Measurements from ENCODE around the gene KLF4.

The KLF4 gene

DNA sequence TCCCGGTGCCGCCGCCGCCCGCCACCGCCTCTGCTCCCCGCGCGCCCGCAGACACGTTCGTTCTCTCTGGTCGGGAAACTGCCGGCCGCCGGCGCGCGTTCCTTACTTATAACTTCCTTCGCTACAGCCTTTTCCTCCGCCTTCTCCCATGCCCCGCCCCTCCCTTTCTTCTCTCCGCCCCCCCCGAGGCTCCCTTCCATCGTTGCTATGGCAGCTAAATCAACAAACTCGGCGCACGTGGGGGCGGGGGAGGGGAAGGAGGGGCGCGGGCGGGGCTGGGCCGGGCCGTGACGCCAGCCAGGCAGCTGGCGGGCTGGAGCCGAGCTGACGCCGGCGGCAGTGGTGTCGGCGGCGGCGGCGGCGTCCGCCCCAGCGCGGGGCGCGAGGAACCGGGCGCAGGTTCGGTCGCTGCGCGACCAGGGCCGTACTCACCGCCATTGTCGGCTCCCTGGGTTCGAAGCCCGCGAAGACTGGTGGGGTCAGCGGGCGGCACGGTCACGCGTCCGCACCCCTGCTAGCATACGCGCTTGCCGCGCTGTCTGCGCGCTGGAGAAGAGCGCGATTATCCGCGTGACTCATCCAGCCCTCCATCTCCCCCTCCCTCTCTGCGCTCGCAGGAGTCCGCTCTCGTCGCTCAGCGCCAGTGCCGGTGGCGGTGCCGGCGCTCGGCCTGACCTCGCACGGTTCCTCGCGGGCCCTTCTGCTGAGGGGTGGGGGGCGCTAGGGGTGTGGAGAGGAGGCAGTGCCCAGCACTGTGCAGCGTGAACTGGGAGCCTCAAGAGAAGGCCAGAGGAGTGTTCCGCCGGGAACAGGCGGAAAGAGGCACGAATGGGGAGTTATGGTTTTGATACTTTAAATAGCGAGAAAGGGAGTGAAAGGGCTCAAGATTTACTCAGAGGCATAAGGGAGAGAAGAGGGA, at the start of gene KLF4:
KLF4 (minus strand) TSS at position 83 of the 919 bp plus-strand sequence. CDS start 597 bp downstream, outside the sequence.
- H3K4me3 ChIP-seq (replicated peaks; ENCODE audit: low read depth, low read length) = peak within 1 kb of the TSS; percentile 93
- DNase-seq (ENCODE audit: extremely low read depth, low read depth) = peak; percentile 61
- TF ChIP-seq, protein P1, sequence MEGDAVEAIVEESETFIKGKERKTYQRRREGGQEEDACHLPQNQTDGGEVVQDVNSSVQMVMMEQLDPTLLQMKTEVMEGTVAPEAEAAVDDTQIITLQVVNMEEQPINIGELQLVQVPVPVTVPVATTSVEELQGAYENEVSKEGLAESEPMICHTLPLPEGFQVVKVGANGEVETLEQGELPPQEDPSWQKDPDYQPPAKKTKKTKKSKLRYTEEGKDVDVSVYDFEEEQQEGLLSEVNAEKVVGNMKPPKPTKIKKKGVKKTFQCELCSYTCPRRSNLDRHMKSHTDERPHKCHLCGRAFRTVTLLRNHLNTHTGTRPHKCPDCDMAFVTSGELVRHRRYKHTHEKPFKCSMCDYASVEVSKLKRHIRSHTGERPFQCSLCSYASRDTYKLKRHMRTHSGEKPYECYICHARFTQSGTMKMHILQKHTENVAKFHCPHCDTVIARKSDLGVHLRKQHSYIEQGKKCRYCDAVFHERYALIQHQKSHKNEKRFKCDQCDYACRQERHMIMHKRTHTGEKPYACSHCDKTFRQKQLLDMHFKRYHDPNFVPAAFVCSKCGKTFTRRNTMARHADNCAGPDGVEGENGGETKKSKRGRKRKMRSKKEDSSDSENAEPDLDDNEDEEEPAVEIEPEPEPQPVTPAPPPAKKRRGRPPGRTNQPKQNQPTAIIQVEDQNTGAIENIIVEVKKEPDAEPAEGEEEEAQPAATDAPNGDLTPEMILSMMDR (IDR thresholded peaks at IDR 0.05; ENCODE audit: low read depth, low read length, missing control alignments) = no peak

DNA sequence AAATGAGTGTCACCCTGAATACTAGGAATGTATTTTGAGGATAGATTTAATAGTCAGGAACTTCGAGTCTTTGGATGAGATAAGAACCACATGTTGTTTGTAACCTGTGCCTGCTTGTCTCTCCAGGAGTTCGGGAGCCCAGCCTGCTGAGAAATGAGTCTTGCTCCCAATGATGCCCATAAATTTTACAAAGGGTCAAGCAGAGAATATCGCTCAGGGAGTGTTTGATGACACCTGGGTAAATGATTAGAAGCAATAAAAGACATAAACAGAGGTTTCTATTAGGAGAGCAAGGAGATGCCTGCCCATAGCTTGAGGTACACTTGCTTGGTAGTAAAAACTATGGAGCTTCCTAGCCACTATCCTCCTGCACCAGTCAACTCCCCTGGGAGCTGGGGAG, 46.9 kb upstream of the KLF4 start:
- H3K4me3 ChIP-seq (replicated peaks; ENCODE audit: low read depth, low read length) = no peak overlapping the region
- no peak for DNase-seq (ENCODE audit: extremely low read depth, low read depth)
- TF ChIP-seq, protein P1 (IDR thresholded peaks at IDR 0.05; ENCODE audit: low read depth, low read length, missing control alignments) = no peak

DNA sequence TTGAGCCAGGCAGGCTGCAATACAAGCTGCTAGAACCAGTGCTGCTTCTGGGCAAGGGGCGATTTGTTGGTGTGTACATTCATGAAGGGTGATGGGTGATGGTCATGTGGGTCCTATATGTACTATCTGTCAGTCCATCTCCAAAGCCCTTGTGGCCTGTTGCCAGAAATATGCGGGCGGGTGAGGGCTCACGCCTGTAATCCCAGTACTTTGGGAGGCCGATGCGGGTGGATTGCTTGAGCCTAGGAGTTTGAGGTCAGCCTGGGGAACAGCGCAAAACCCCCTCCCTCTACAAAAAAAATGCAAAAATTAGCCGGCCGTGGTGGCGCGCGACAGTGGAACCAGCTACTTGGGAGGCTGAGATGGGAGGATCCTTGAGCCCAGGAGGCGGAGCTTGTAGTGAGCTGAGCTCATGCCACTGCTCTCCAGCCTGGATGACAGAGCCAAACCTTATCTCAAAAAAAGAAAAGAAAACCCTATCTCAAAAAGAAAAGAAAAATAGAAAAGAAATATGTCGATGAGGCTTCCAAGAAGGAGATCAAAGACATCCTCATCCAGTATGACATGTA, 45.0 kb upstream of the KLF4 start:
- no peak overlapping the region for H3K4me3 ChIP-seq (replicated peaks; ENCODE audit: low read depth, low read length)
- no peak for DNase-seq (ENCODE audit: extremely low read depth, low read depth)
- TF ChIP-seq, protein P1 (IDR thresholded peaks at IDR 0.05; ENCODE audit: low read depth, low read length, missing control alignments) = no peak

DNA sequence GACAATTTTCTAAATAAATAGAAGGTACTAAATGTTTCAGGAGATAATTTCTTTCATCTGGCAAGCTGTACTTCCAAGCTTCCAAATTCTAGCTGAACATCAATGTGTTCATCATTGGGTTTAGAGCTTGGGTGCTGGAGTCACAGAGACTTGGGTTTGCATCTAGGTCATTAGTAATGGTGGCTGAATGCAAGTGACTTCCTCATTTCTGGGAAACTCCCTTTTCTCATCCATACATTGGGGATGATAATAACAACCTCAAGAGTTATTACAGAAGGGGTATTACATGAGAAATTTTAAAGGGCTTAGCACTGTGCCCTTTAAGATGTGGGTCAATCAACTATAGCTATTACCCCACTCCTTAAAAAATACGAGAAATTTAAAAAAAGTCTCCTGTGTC, 41.1 kb upstream of the KLF4 start:
- TF ChIP-seq, protein P1 (IDR thresholded peaks at IDR 0.05; ENCODE audit: low read depth, low read length, missing control alignments) = no peak
- DNase-seq (ENCODE audit: extremely low read depth, low read depth) = no peak

DNA sequence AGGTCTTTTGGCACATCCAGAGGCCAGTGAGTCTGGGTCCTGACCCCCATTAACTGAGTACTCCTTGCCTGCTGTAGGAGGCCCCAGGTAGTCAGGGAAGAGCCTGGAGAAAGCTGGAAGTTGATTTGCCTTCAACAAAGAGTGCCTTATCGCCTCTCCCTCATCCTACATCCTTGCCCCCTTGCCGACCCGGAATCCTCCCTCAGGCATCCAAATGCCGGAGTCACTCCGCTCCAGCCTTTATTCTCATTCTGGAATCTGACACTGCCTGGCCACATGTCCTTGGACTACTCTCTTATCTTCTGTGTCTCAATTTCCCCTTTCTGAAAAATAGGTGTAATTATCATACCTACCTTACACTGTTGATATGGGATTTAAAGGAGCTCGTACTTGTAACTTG, 39.1 kb upstream of the KLF4 start:
- TF ChIP-seq, protein P1 (IDR thresholded peaks at IDR 0.05; ENCODE audit: low read depth, low read length, missing control alignments) = no peak
- no peak for DNase-seq (ENCODE audit: extremely low read depth, low read depth)
- H3K4me3 ChIP-seq (replicated peaks; ENCODE audit: low read depth, low read length) = no peak overlapping the region

More for the DNA sequence above, 41.1 kb upstream of the KLF4 start:
- H3K4me3 ChIP-seq (replicated peaks; ENCODE audit: low read depth, low read length) = no peak overlapping the region

DNA sequence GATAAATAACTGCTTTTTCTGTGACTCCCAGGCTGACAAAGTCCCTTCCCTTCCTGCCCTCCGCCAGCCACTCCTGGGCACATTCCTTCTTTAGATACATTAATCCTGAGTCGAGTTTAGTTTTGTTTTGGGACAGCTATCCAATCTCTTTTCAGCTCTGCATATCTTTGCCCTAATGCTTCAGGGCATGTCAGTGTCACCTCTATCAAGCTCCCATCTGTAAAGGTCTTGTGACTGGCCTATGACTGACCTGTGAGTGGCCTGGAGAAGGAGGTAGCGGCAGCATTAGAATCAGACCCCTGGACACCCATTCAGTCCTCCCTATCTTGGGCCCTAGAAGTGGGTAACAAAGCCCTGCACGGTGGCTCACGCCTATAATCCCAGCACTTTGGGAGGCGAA, 34.0 kb upstream of the KLF4 start:
- H3K4me3 ChIP-seq (replicated peaks; ENCODE audit: low read depth, low read length) = no peak overlapping the region
- no peak for DNase-seq (ENCODE audit: extremely low read depth, low read depth)
- TF ChIP-seq, protein P1 (IDR thresholded peaks at IDR 0.05; ENCODE audit: low read depth, low read length, missing control alignments) = no peak

Data from HFF-Myc (cell line).